Right lobe of liver (tissue), 6 donors: ENCODE data around the gene CXXC1. TPM values are rescaled to one million over a fixed set of nuclear protein-coding genes. Genes with fewer than 3 reads are reported as not detected.
"Not testable (repeated sequence)": the region's sequence is repeated elsewhere in the genome, so short reads cannot be mapped to it uniquely, and the experiment has no call there.

Experiments used
- ATAC-seq, 4 donors: fragments of 200-7000 bp; cut with Tn5 transposase; one replicate each; pipeline ENCODE4 v1.9.1; 2020; ENCODE audit warnings: mild to moderate bottlenecking in 4 of 4, moderate library complexity in 4 of 4
- DNase-seq, 3 donors: peaks; one replicate each; pipeline ENCODE4 v3.0.0-alpha.2; 2020
- H3K27ac ChIP-seq, 3 donors: fragments of 200-600 bp; one replicate each; pipeline ENCODE4 v1.8.0; 2022
- H3K27me3 ChIP-seq, 2 donors: fragments of 200-600 bp; one replicate each; pipeline ENCODE4 v1.8.0; 2022
- H3K36me3 ChIP-seq, 4 donors: fragments of 200-600 bp; sonication (generic) in 1 of 4; one replicate each; pipeline versions ENCODE4 v1.5.1 to v1.8.0; 2017 to 2022; ENCODE audit warnings: control low read depth in 1 of 4
- H3K4me1 ChIP-seq, 4 donors: fragments of 200-600 bp; sonication (generic) in 1 of 4; one replicate each; pipeline versions ENCODE4 v1.5.1 to v1.8.0; 2017 to 2022; ENCODE audit warnings: control low read depth in 1 of 4
- H3K4me3 ChIP-seq, 3 donors: fragments of 200-600 bp; one replicate each; pipeline ENCODE4 v1.8.0; 2022
- H3K9me3 ChIP-seq, 4 donors: fragments of 200-600 bp; sonication (generic) in 1 of 4; one replicate each; pipeline versions ENCODE4 v1.5.1 to v1.8.0; 2017 to 2022; ENCODE audit warnings: control low read depth in 1 of 4
- CTCF ChIP-seq, 4 donors: fragments of 200-600 bp in 3 of 4; fragments of 450-650 bp in 1 of 4; IDR thresholded peaks; one replicate each; pipeline versions ENCODE4 v1.5.1 to v1.8.0; 2016 to 2022; ENCODE audit warnings: antibody characterized with exemption in 4 of 4, mild to moderate bottlenecking in 2 of 4
- POLR2A ChIP-seq: fragments of 450-650 bp; IDR thresholded peaks from one replicate; pipeline ENCODE4 v1.6.1; 2017; ENCODE audit warnings: antibody characterized with exemption, mild to moderate bottlenecking
- WGBS: methylation state at CpG from one replicate; pipeline ENCODE4 v1.1.6; 2018; ENCODE audit warnings: low coverage, low lambda C conversion rate; ENCODE audit not compliant: insufficient coverage; ENCODE audit errors: missing lambda C conversion rate; 5-methylcytosine and 5-hydroxymethylcytosine counted together
- intact Hi-C, 2 donors: fragments of 100-400 bp; cut with DNase I; formaldehyde crosslinking; loops; one replicate each; pipeline versions ENCODE4 v1.11.2 to v1.14.1; 2022
- total RNA-seq, 6 experiments: library from RNA; depleted of rRNA in 2 of 6; stranded (reverse); fragments of >200 nt in 2 of 6; fragmentation: NEBNext Ultra II Directional in 3 of 6; extraction: Animal tissue kit (Norgen Biotek cat#: 25700) in 3 of 6; gene quantifications; one replicate each; pipeline versions ENCODE4 v1.1.0 to v1.2.4, GENCODE V29; 2016 to 2023
- donor health status: DM: no; HTN: yes; CAD: no.
- donor health status: DM: no; HTN: no; CAD: no.
- donor health status: DM: no; HTN: no; CAD: no.
- donor health status: DM: no; HTN: yes; CAD: no.
- donor health status: DM: no; HTN: yes; CAD: no.

CXXC1 gene
- total RNA-seq, 6 experiments from 2014 or later: 16.4 to 34.9 (median 26.1) TPM

GRCh38 chr18:50289108-50289443 is 1.6 kb upstream of the CXXC1 start:
- 65% methylated on average over 4 of the region's 4 CpGs for WGBS

GRCh38 chr18:50288348-50289107 is 1.0 kb upstream of the CXXC1 start:
- not testable (repeated sequence) for DNase-seq, H3K4me1 ChIP-seq, H3K9me3 ChIP-seq, ATAC-seq, H3K36me3 ChIP-seq, H3K27me3 ChIP-seq
- peak; percentile 19 for TF ChIP-seq POLR2A
- WGBS: 23% methylated on average over 5 of the region's 21 CpGs
- intact Hi-C loops: loop anchor here in 1 of 2 donors (10.0 kb wide), 1 partner anchor 66 kb away; no protein-coding TSS in a partner anchor
- Histone ChIP-seq H3K4me3 (peak overlapping the region; percentile 64 to 72 (median 66)), H3K27ac (peak overlapping the region; percentile 63 to 85 (median 73))

More at GRCh38 chr18:50289108-50289443, 1.6 kb upstream of the CXXC1 start:
- no peak for TF ChIP-seq CTCF (IDR thresholded peaks at IDR 0.05)
- TF ChIP-seq POLR2A: no peak
- H3K27ac ChIP-seq: no peak overlapping the region
- DNase-seq (no peak), ATAC-seq (no peak)
- H3K36me3 ChIP-seq: no peaks in the 10 kb centered on the region
- intact Hi-C loops: loop anchor here in 1 of 2 donors (10.0 kb wide), 1 partner anchor 66 kb away; no protein-coding TSS in a partner anchor
- H3K27me3 ChIP-seq: no peaks in the 10 kb centered on the region
- no peaks in the 10 kb centered on the region for H3K9me3 ChIP-seq
- H3K4me3 ChIP-seq: no peak overlapping the region
- peaks cover 0 to 8% (median 0%) of the 10 kb centered on the region in 4 donors for H3K4me1 ChIP-seq

- 3% methylated on average over 14 of the region's 27 CpGs for WGBS
- peak overlapping the region; percentile 63 to 85 (median 73) for H3K27ac ChIP-seq
- H3K4me3 ChIP-seq: peak overlapping the region; percentile 64 to 72 (median 66)
- peaks cover 0 to 5% (median 0%) of the 10 kb centered on the region in 4 donors for H3K4me1 ChIP-seq
- ATAC-seq (no peak), DNase-seq (peak in 2 of 3 donors; percentile 45 to 50)
- H3K36me3 ChIP-seq: peaks cover 0 to 2% (median under 1%) of the 10 kb centered on the region in 4 donors
- no peaks in the 10 kb centered on the region for H3K9me3 ChIP-seq
- intact Hi-C loops: loop anchor here in 1 of 2 donors (10.0 kb wide), 1 partner anchor 68 kb away; no protein-coding TSS in a partner anchor
- no peaks in the 10 kb centered on the region for H3K27me3 ChIP-seq
- no peak for TF ChIP-seq POLR2A
- TF ChIP-seq CTCF (IDR thresholded peaks at IDR 0.05): no peak
These were observed 458 bp downstream of the CXXC1 start for GRCh38 chr18:50287028-50287440.

GRCh38 chr18:50286391-50287027 is 983 bp downstream of the CXXC1 start:
- WGBS: 28% methylated on average over 8 of the region's 23 CpGs
- H3K27ac ChIP-seq: no peak overlapping the region
- DNase-seq: peak; percentile 37 to 53 (median 52)

More at GRCh38 chr18:50286391-50287027, 983 bp downstream of the CXXC1 start:
- Histone ChIP-seq H3K36me3 (peaks cover 0 to 2% (median under 1%) of the 10 kb centered on the region in 4 donors), H3K9me3 (no peaks in the 10 kb centered on the region), H3K27me3 (no peaks in the 10 kb centered on the region), H3K4me3 (peak overlapping the region; percentile 64 to 72 (median 66)), H3K4me1 (peaks cover 0 to 7% (median 0%) of the 10 kb centered on the region in 4 donors)
- intact Hi-C loops: loop anchor here in 1 of 2 donors (10.0 kb wide), 1 partner anchor 68 kb away; no protein-coding TSS in a partner anchor
- TF ChIP-seq CTCF (IDR thresholded peaks at IDR 0.05): no peak
- no peak for TF ChIP-seq POLR2A
- no peak for ATAC-seq
